ENCODE data around the gene SLC2A8. TPM values are rescaled to one million over a fixed set of nuclear protein-coding genes. Genes with fewer than 3 reads are reported as not detected.

SLC2A8 gene
- total RNA-seq, 4 donors from 2014 or later = 25.4 to 38.2 (median 29.9) TPM

GRCh38 chr9:127430415-127430814 is 33.4 kb downstream of the SLC2A8 start:
- Histone ChIP-seq H3K27me3 (no peaks in the 10 kb centered on the region), H3K4me3 (replicated peaks in 1 of 3) (no peak overlapping the region), H3K9me3 (no peaks in the 10 kb centered on the region), H3K4me1 (peaks cover 6% of the 10 kb centered on the region in 2 donors), H3K27ac (no peak overlapping the region), H3K36me3 (peaks cover 33 to 36% of the 10 kb centered on the region in 2 donors)
- TF ChIP-seq POLR2A (IDR thresholded peaks at IDR 0.05) (no peak), CTCF (IDR thresholded peaks at IDR 0.05) (no peak)
- intact Hi-C loops (cut with DNase I) = no loop called here
- DNase-seq = no peak
- 97% methylated on average over 8 of the region's 8 CpGs for WGBS, 2 donors

- no peak overlapping the region for H3K4me3 ChIP-seq (replicated peaks in 1 of 3)
- no peaks in the 10 kb centered on the region for H3K27me3 ChIP-seq
- no peaks in the 10 kb centered on the region for H3K4me1 ChIP-seq
- 89% methylated on average over 11 to 12 of the region's 12 CpGs for WGBS, 2 donors
- H3K27ac ChIP-seq = no peak overlapping the region
- H3K36me3 ChIP-seq = peaks cover 61 to 75% of the 10 kb centered on the region in 2 donors
- H3K9me3 ChIP-seq = no peaks in the 10 kb centered on the region
- intact Hi-C loops (cut with DNase I) = no loop called here
- TF ChIP-seq CTCF (IDR thresholded peaks at IDR 0.05) = no peak
- no peak for TF ChIP-seq POLR2A (IDR thresholded peaks at IDR 0.05)
- DNase-seq = no peak
Observed at GRCh38 chr9:127437497-127438264, 40.7 kb downstream of the SLC2A8 start.

- H3K27ac ChIP-seq = no peak overlapping the region
- no peaks in the 10 kb centered on the region for H3K27me3 ChIP-seq
- H3K4me3 ChIP-seq (replicated peaks in 1 of 3) = no peak overlapping the region
- H3K36me3 ChIP-seq = peaks cover 60 to 76% of the 10 kb centered on the region in 2 donors
- WGBS, 2 donors = 93 to 95% methylated on average over 9 of the region's 9 CpGs
- no peaks in the 10 kb centered on the region for H3K4me1 ChIP-seq
- intact Hi-C loops (cut with DNase I) = no loop called here
- H3K9me3 ChIP-seq = no peaks in the 10 kb centered on the region
- TF ChIP-seq POLR2A (IDR thresholded peaks at IDR 0.05) = no peak
- DNase-seq = no peak
Observed at GRCh38 chr9:127438394-127438793, 41.4 kb downstream of the SLC2A8 start.

GRCh38 chr9:127444283-127444920 is 47.4 kb downstream of the SLC2A8 start:
- Histone ChIP-seq H3K36me3 (peaks cover 54 to 64% of the 10 kb centered on the region in 2 donors), H3K9me3 (no peaks in the 10 kb centered on the region), H3K27me3 (no peaks in the 10 kb centered on the region), H3K4me1 (peaks cover 3 to 26% of the 10 kb centered on the region in 2 donors), H3K4me3 (replicated peaks in 1 of 3) (no peak overlapping the region), H3K27ac (peak overlapping the region; percentile 5 to 66 (median 54))
- intact Hi-C loops (cut with DNase I) = no loop called here
- DNase-seq = no peak
- TF ChIP-seq POLR2A (IDR thresholded peaks at IDR 0.05) (no peak), CTCF (IDR thresholded peaks at IDR 0.05) (no peak)
- WGBS, 2 donors = 90 to 93% methylated on average over 17 of the region's 17 CpGs

GRCh38 chr9:127444921-127445850 is 48.2 kb downstream of the SLC2A8 start:
- DNase-seq = peak in 1 of 2 donors; percentile 17
- Histone ChIP-seq H3K27ac (no peak overlapping the region), H3K4me3 (replicated peaks in 1 of 3) (no peak overlapping the region), H3K4me1 (peaks cover 10 to 34% of the 10 kb centered on the region in 2 donors), H3K9me3 (no peaks in the 10 kb centered on the region), H3K27me3 (no peaks in the 10 kb centered on the region), H3K36me3 (peaks cover 51 to 60% of the 10 kb centered on the region in 2 donors)
- WGBS, 2 donors = 91 to 92% methylated on average over 15 of the region's 15 CpGs
- intact Hi-C loops (cut with DNase I) = no loop called here
- no peak for TF ChIP-seq CTCF (IDR thresholded peaks at IDR 0.05)
- TF ChIP-seq POLR2A (IDR thresholded peaks at IDR 0.05) = no peak

Measured in thyroid gland (tissue), 4 donors.